ENCODE data around the gene TMEM178B.

DNA sequence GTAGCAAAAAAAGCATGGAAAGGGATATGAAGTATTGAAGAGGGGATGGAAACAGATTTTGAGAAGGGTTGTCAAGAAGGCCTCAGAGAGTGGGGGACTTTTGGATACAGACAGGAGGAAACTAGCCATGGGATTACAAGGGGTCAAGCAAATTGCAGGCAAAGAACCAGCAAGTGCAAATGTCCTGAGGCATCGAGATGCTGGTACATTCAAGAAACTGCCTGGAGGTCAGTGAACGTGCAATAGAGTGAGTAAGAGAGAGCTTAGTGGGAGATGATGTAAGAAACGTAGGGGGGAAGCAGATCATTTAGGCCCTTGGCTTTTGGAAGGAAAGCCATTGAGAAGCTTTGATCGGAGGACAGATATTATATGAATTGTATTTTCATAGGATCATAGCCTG lies 250.0 kb downstream of the TMEM178B start:
- no peak for TF ChIP-seq POLR2AphosphoS5 (IDR thresholded peaks at IDR 0.05; ENCODE audit: low read depth, low read length)
- TF ChIP-seq, protein P1, sequence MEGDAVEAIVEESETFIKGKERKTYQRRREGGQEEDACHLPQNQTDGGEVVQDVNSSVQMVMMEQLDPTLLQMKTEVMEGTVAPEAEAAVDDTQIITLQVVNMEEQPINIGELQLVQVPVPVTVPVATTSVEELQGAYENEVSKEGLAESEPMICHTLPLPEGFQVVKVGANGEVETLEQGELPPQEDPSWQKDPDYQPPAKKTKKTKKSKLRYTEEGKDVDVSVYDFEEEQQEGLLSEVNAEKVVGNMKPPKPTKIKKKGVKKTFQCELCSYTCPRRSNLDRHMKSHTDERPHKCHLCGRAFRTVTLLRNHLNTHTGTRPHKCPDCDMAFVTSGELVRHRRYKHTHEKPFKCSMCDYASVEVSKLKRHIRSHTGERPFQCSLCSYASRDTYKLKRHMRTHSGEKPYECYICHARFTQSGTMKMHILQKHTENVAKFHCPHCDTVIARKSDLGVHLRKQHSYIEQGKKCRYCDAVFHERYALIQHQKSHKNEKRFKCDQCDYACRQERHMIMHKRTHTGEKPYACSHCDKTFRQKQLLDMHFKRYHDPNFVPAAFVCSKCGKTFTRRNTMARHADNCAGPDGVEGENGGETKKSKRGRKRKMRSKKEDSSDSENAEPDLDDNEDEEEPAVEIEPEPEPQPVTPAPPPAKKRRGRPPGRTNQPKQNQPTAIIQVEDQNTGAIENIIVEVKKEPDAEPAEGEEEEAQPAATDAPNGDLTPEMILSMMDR (IDR thresholded peaks at IDR 0.05), result no peak
- TF ChIP-seq SIN3A (IDR thresholded peaks at IDR 0.05; ENCODE audit: borderline replicate concordance, insufficient read depth, low read depth, low read length), result no peak
- TF ChIP-seq, protein P2, sequence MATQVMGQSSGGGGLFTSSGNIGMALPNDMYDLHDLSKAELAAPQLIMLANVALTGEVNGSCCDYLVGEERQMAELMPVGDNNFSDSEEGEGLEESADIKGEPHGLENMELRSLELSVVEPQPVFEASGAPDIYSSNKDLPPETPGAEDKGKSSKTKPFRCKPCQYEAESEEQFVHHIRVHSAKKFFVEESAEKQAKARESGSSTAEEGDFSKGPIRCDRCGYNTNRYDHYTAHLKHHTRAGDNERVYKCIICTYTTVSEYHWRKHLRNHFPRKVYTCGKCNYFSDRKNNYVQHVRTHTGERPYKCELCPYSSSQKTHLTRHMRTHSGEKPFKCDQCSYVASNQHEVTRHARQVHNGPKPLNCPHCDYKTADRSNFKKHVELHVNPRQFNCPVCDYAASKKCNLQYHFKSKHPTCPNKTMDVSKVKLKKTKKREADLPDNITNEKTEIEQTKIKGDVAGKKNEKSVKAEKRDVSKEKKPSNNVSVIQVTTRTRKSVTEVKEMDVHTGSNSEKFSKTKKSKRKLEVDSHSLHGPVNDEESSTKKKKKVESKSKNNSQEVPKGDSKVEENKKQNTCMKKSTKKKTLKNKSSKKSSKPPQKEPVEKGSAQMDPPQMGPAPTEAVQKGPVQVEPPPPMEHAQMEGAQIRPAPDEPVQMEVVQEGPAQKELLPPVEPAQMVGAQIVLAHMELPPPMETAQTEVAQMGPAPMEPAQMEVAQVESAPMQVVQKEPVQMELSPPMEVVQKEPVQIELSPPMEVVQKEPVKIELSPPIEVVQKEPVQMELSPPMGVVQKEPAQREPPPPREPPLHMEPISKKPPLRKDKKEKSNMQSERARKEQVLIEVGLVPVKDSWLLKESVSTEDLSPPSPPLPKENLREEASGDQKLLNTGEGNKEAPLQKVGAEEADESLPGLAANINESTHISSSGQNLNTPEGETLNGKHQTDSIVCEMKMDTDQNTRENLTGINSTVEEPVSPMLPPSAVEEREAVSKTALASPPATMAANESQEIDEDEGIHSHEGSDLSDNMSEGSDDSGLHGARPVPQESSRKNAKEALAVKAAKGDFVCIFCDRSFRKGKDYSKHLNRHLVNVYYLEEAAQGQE (IDR thresholded peaks at IDR 0.05; ENCODE audit: insufficient read depth in 1 of 2, low read depth in 2 of 2, low read length in 1 of 2), result no peak
- TF ChIP-seq TCF7L2 (IDR thresholded peaks at IDR 0.05; ENCODE audit: low read depth, low read length), result no peak

Measured in Panc1 (cell line).